Measurements from ENCODE around the gene DST. TPM values are rescaled to one million over a fixed set of nuclear protein-coding genes. Genes with fewer than 3 reads are reported as not detected.

Gene DST
- total and polyA plus RNA-seq, 2 experiments from 2014 or later = 103 to 369 TPM

GRCh38 chr6:56652994-56653393 lies 10.3 kb upstream of the DST start:
- no peak for TF ChIP-seq EZH2 (IDR thresholded peaks at IDR 0.05; ENCODE audit: borderline replicate concordance)
- WGBS (ENCODE audit: low lambda C conversion rate, missing lambda C conversion rate) = 29% methylated on average over 2 of the region's 2 CpGs
- Histone ChIP-seq H3K9me3 (ENCODE audit: low read depth) (no peaks in the 10 kb centered on the region), H2AFZ (no peak overlapping the region), H3K79me2 (peaks cover 42% of the 10 kb centered on the region), H3K4me2 (peak overlapping the region; percentile 1), H3K27me3 (no peaks in the 10 kb centered on the region), H3K9me2 (replicated peaks; ENCODE audit: insufficient read depth) (no peaks in the 10 kb centered on the region), H3K27ac (peak overlapping the region; percentile 50), H3K4me3 (no peak overlapping the region), H4K20me1 (ENCODE audit: insufficient read depth, poor library complexity, severe bottlenecking) (no peaks in the 10 kb centered on the region), H3K36me3 (replicated peaks; ENCODE audit: insufficient read depth, low read depth) (no peaks in the 10 kb centered on the region), H3K4me1 (ENCODE audit: insufficient read depth) (peaks cover 36% of the 10 kb centered on the region)
- no peak for DNase-seq (ENCODE audit: low spot score)

- H3K9me2 ChIP-seq (replicated peaks; ENCODE audit: insufficient read depth) = no peaks in the 10 kb centered on the region
- H3K79me2 ChIP-seq = peaks cover 35% of the 10 kb centered on the region
- peaks cover 36% of the 10 kb centered on the region for H3K4me1 ChIP-seq (ENCODE audit: insufficient read depth)
- H3K27me3 ChIP-seq = no peaks in the 10 kb centered on the region
- peak overlapping the region; percentile 20 for H3K27ac ChIP-seq
- no peak overlapping the region for H3K4me3 ChIP-seq
- H2AFZ ChIP-seq = no peak overlapping the region
- no peaks in the 10 kb centered on the region for H3K36me3 ChIP-seq (replicated peaks; ENCODE audit: insufficient read depth, low read depth)
- 53% methylated on average over 1 of the region's 1 CpG for WGBS (ENCODE audit: low lambda C conversion rate, missing lambda C conversion rate)
- no peak overlapping the region for H3K4me2 ChIP-seq
- TF ChIP-seq EZH2phosphoT487 (IDR thresholded peaks at IDR 0.05; ENCODE audit: low read depth, severe bottlenecking, unreplicated experiment) (no peak), EZH2 (IDR thresholded peaks at IDR 0.05; ENCODE audit: borderline replicate concordance) (no peak), CTCF (IDR thresholded peaks at IDR 0.05; ENCODE audit: poor library complexity) (no peak)
- DNase-seq (ENCODE audit: low spot score) = no peak
- H4K20me1 ChIP-seq (ENCODE audit: insufficient read depth, poor library complexity, severe bottlenecking) = no peaks in the 10 kb centered on the region
- H3K9me3 ChIP-seq (ENCODE audit: low read depth) = no peaks in the 10 kb centered on the region
Observed at GRCh38 chr6:56652231-56652630, 9.5 kb upstream of the DST start.

- Histone ChIP-seq H3K4me2 (no peak overlapping the region), H3K36me3 (replicated peaks; ENCODE audit: insufficient read depth, low read depth) (no peaks in the 10 kb centered on the region), H3K4me3 (no peak overlapping the region), H3K79me2 (peaks cover 24% of the 10 kb centered on the region), H3K27me3 (no peaks in the 10 kb centered on the region), H3K9me2 (replicated peaks; ENCODE audit: insufficient read depth) (no peaks in the 10 kb centered on the region), H3K27ac (no peak overlapping the region), H2AFZ (no peak overlapping the region), H3K4me1 (ENCODE audit: insufficient read depth) (peaks cover 24% of the 10 kb centered on the region), H3K9me3 (ENCODE audit: low read depth) (no peaks in the 10 kb centered on the region), H4K20me1 (ENCODE audit: insufficient read depth, poor library complexity, severe bottlenecking) (no peaks in the 10 kb centered on the region)
- DNase-seq (ENCODE audit: low spot score) = no peak
- no peak for TF ChIP-seq EZH2phosphoT487 (IDR thresholded peaks at IDR 0.05; ENCODE audit: low read depth, severe bottlenecking, unreplicated experiment)
- TF ChIP-seq EZH2 (IDR thresholded peaks at IDR 0.05; ENCODE audit: borderline replicate concordance) = no peak
- TF ChIP-seq CTCF (IDR thresholded peaks at IDR 0.05; ENCODE audit: poor library complexity) = no peak
- whole genome bisulfite sequencing (ENCODE audit: low lambda C conversion rate, missing lambda C conversion rate) = 94% methylated on average over 1 of the region's 1 CpG
Observed at GRCh38 chr6:56650191-56650590, 7.5 kb upstream of the DST start.

GRCh38 chr6:56649782-56650181 lies 7.1 kb upstream of the DST start:
- Histone ChIP-seq H3K4me3 (no peak overlapping the region), H3K36me3 (replicated peaks; ENCODE audit: insufficient read depth, low read depth) (no peaks in the 10 kb centered on the region), H4K20me1 (ENCODE audit: insufficient read depth, poor library complexity, severe bottlenecking) (no peaks in the 10 kb centered on the region), H3K4me2 (no peak overlapping the region), H3K27me3 (no peaks in the 10 kb centered on the region), H3K4me1 (ENCODE audit: insufficient read depth) (peaks cover 24% of the 10 kb centered on the region), H2AFZ (no peak overlapping the region), H3K79me2 (peaks cover 23% of the 10 kb centered on the region), H3K27ac (peak overlapping the region; percentile 8), H3K9me3 (ENCODE audit: low read depth) (no peaks in the 10 kb centered on the region), H3K9me2 (replicated peaks; ENCODE audit: insufficient read depth) (no peaks in the 10 kb centered on the region)
- TF ChIP-seq EZH2phosphoT487 (IDR thresholded peaks at IDR 0.05; ENCODE audit: low read depth, severe bottlenecking, unreplicated experiment) = no peak
- TF ChIP-seq EZH2 (IDR thresholded peaks at IDR 0.05; ENCODE audit: borderline replicate concordance) = no peak
- TF ChIP-seq CTCF (IDR thresholded peaks at IDR 0.05; ENCODE audit: poor library complexity) = no peak
- DNase-seq (ENCODE audit: low spot score) = no peak
- 94% methylated on average over 3 of the region's 3 CpGs for WGBS (ENCODE audit: low lambda C conversion rate, missing lambda C conversion rate)

Measured in hepatocyte (in vitro differentiated cells).